Measurements from ENCODE around the gene CHRNA4. TPM values are rescaled to one million over a fixed set of nuclear protein-coding genes. Genes with fewer than 3 reads are reported as not detected.
A peak's percentile ranks its signal among the peaks of the same experiment; 100 is the strongest.

CHRNA4 gene
- total and polyA plus RNA-seq, 10 of the 15 experiments (the other 5 are each of a cell fraction or from before 2014, with no cell fraction given), result 0.04 to 0.41 (median 0.06) TPM; not detected in 5

- ChIA-PET POLR2A (no interaction called here), RAD21 (ENCODE audit: unreplicated experiment) (no interaction called here), SMC1A (ENCODE audit: uncharacterized antibody, unreplicated experiment) (no interaction called here), CTCF (no interaction called here)
- FAIRE-seq, result no peak
- H3K4me2 ChIP-seq (ENCODE audit: control insufficient read depth, insufficient read depth), result no peak overlapping the region
- WGBS (ENCODE audit: insufficient coverage, insufficient replicate concordance, low lambda C conversion rate, missing lambda C conversion rate), result 71% methylated on average over 18 of the region's 18 CpGs
- no peak overlapping the region for H2AFZ ChIP-seq (ENCODE audit: control insufficient read depth, low read depth, low read length)
- H3K79me2 ChIP-seq (ENCODE audit: control insufficient read depth, insufficient read depth, low read length), result no peaks in the 10 kb centered on the region
- in situ Hi-C loops (cut with MboI) (no loop called here), intact Hi-C loops (cut with micrococcal nuclease; ENCODE audit: unreplicated experiment) (no loop called here)
- no peak overlapping the region for H3K27ac ChIP-seq (ENCODE audit: control insufficient read depth, insufficient read depth)
- H3K9ac ChIP-seq (ENCODE audit: control insufficient read depth, insufficient read depth, low read length), result no peak overlapping the region
- H3K9me3 ChIP-seq (replicated peaks; ENCODE audit: control insufficient read depth, insufficient read depth, low read length), result peaks cover 3% of the 10 kb centered on the region; the same call in 1 of the 3 replicates
- H3K36me3 ChIP-seq (ENCODE audit: control insufficient read depth in 2 of 2, insufficient read depth in 2 of 2, low read length in 1 of 2), result no peaks in the 10 kb centered on the region
- H4K20me1 ChIP-seq (ENCODE audit: control insufficient read depth, insufficient read depth), result no peaks in the 10 kb centered on the region
- no peak for DNase-seq (ENCODE audit: low read depth, low spot score)
- no peak for TF ChIP-seq CUX1 (IDR thresholded peaks at IDR 0.05; ENCODE audit: insufficient replicate concordance, low read depth, low read length)
- no peak for TF ChIP-seq ZBTB4 (CRISPR knock-in tag; IDR thresholded peaks at IDR 0.05)
- TF ChIP-seq ZNF687 (IDR thresholded peaks at IDR 0.05), result no peak
- no peak for TF ChIP-seq CREB1 (IDR thresholded peaks at IDR 0.05; ENCODE audit: low read depth)
- peak; percentile 52 for TF ChIP-seq NR2C2 (IDR thresholded peaks at IDR 0.05; ENCODE audit: borderline replicate concordance, control insufficient read depth, insufficient read length, low read depth)
- no peak for ATAC-seq
- H3K27me3 ChIP-seq (replicated peaks in 1 of 2; ENCODE audit: control insufficient read depth in 2 of 2, insufficient read depth in 2 of 2, low read length in 1 of 2), result no peaks in the 10 kb centered on the region
- BruUV-seq (replicated peaks), result no TSS peak
- no peaks in the 10 kb centered on the region for H3K4me1 ChIP-seq (ENCODE audit: control insufficient read depth, insufficient read depth, low read length)
- H3K4me3 ChIP-seq, result no peak overlapping the region
These were observed 26.8 kb upstream of the CHRNA4 start for GRCh38 chr20:63387917-63388316.
